Mesothelial cell of epicardium (in vitro differentiated cells): ENCODE results near the gene EPS8. TPM values are rescaled to one million over a fixed set of nuclear protein-coding genes. Genes with fewer than 3 reads are reported as not detected.
A peak's percentile ranks its signal among the peaks of the same experiment; 100 is the strongest.

Source experiments
- DNase-seq, 2 experiments: peaks; one replicate each; pipeline ENCODE4 v3.0.0; 2021; ENCODE audit warnings: low spot score in 2 of 2; ENCODE audit not compliant: unreplicated experiment in 2 of 2
- H3K27ac Mint-ChIP-seq: 2 replicates; pipeline ENCODE4 v1.8.0; 2021; ENCODE audit warnings: mixed read lengths
- H3K27me3 Mint-ChIP-seq: 2 replicates; pipeline ENCODE4 v1.8.0; 2021; ENCODE audit warnings: low read depth, mixed read lengths
- H3K36me3 Mint-ChIP-seq: 2 replicates; pipeline ENCODE4 v1.8.0; 2021; ENCODE audit warnings: mixed read lengths
- H3K4me1 Mint-ChIP-seq: 2 replicates; pipeline ENCODE4 v1.8.0; 2021; ENCODE audit warnings: mixed read lengths
- H3K4me3 Mint-ChIP-seq: 2 replicates; pipeline ENCODE4 v1.8.0; 2021; ENCODE audit warnings: mild to moderate bottlenecking, moderate library complexity, mixed read lengths
- H3K9me3 Mint-ChIP-seq: 2 replicates; pipeline ENCODE4 v1.8.0; 2021; ENCODE audit warnings: mixed read lengths
- total RNA-seq: library from RNA; stranded (reverse); gene quantifications from 3 replicates; pipeline ENCODE4 v1.2.1, GENCODE V29; 2021
- TF ChIP-seq, protein P1 (sequence below): fragments of 200-600 bp; sonication (generic); IDR thresholded peaks from one replicate; pipeline ENCODE4 v1.5.0; 2021; ENCODE audit warnings: antibody characterized with exemption; ENCODE audit not compliant: unreplicated experiment

EPS8 gene
- total RNA-seq, 1 donor from 2014 or later, result 24.8 TPM

DNA sequence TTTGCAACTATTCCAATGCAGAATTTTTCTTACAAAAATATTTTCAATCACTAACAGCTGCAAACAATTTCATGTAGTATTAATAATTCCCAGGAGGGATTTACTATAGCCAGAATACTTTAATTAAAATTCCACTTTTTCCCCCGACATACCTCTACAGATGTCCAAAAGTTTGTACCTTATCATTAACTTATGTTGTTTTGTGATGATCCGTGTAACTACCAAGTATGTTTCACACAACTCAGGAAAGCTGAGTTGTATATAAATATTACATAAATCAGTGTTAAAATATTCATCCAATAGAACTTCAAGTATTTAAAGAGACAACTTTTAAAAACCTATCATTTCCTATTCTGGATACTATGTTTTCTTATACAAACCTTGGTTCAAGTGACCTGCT is 2.4 kb downstream of the EPS8 start:
- Mint-ChIP-seq H3K27ac (no peak overlapping the region), H3K4me3 (peak overlapping the region; percentile 0), H3K27me3 (peaks cover 8% of the 10 kb centered on the region), H3K36me3 (peaks cover 4% of the 10 kb centered on the region), H3K9me3 (peaks cover 5% of the 10 kb centered on the region), H3K4me1 (peaks cover 28% of the 10 kb centered on the region)
- TF ChIP-seq, protein P1, sequence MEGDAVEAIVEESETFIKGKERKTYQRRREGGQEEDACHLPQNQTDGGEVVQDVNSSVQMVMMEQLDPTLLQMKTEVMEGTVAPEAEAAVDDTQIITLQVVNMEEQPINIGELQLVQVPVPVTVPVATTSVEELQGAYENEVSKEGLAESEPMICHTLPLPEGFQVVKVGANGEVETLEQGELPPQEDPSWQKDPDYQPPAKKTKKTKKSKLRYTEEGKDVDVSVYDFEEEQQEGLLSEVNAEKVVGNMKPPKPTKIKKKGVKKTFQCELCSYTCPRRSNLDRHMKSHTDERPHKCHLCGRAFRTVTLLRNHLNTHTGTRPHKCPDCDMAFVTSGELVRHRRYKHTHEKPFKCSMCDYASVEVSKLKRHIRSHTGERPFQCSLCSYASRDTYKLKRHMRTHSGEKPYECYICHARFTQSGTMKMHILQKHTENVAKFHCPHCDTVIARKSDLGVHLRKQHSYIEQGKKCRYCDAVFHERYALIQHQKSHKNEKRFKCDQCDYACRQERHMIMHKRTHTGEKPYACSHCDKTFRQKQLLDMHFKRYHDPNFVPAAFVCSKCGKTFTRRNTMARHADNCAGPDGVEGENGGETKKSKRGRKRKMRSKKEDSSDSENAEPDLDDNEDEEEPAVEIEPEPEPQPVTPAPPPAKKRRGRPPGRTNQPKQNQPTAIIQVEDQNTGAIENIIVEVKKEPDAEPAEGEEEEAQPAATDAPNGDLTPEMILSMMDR, result no peak
- DNase-seq, result no peak

DNA sequence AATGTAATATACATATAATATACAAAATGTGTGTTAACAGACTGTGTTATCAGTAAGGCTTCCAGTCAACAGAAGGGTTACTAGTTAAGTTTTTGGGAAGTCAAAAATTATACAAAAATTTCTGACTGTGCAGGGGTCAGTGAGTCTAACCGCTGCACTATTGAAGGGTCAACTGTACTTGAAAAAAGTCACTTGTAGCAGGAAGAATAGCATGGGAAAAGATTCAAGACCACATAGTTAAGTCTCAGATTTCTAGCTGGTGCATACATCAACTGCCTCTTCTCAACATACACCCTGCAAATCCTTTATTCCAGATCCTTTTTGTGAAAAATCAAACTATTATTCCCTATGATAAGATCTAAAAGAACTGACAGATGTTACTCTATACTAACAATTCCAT is 5.9 kb downstream of the EPS8 start:
- H3K27ac Mint-ChIP-seq, result no peak overlapping the region
- H3K4me1 Mint-ChIP-seq, result peaks cover 34% of the 10 kb centered on the region
- peaks cover 5% of the 10 kb centered on the region for H3K9me3 Mint-ChIP-seq
- no peak overlapping the region for H3K4me3 Mint-ChIP-seq
- peaks cover 7% of the 10 kb centered on the region for H3K27me3 Mint-ChIP-seq
- TF ChIP-seq, protein P1, result no peak
- peaks cover 4% of the 10 kb centered on the region for H3K36me3 Mint-ChIP-seq
- DNase-seq, result no peak

DNA sequence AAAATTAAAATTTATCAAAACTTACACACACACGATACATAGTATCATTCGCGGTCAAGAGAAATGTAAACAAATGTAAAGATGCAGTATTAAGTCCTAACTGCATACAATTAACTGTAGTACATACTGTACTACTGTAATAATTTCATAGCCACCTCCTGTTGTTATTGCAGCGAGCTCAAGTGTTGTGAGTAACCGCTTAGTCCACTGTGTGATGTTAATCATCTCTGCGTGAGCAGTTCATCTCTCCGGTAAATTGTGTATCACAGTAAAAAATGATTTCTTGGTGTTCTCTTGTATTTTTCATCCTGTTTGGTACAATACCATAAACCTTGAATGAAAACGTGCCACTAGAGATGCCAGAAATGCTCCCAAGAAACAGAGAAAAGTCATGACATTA is 6.5 kb downstream of the EPS8 start:
- TF ChIP-seq, protein P1, result no peak
- Mint-ChIP-seq H3K4me3 (no peak overlapping the region), H3K9me3 (peaks cover 5% of the 10 kb centered on the region), H3K27me3 (peaks cover 5% of the 10 kb centered on the region), H3K4me1 (peaks cover 33% of the 10 kb centered on the region), H3K36me3 (peaks cover 4% of the 10 kb centered on the region), H3K27ac (no peak overlapping the region)
- DNase-seq, result no peak

DNA sequence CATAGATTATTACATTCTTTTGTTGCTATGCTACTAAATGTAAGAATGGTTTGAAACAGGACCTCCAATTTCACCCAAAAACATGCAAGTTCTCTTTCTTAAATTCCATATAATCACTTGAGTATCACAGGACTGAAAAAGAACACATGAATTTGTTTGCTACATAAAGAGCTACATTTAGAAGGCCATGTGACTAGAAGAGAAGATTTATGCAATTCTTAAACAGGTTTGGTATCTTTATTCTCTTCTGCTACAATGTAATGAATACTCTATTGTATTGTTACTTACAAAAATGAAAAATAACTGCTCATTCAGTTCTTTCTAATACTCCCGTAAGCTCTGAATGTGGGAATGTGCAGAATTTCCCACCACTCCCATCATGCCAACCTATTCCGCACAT is 9.3 kb downstream of the EPS8 start:
- peaks cover 4% of the 10 kb centered on the region for H3K9me3 Mint-ChIP-seq
- TF ChIP-seq, protein P1, result no peak
- H3K4me1 Mint-ChIP-seq, result peaks cover 38% of the 10 kb centered on the region
- peaks cover 3% of the 10 kb centered on the region for H3K36me3 Mint-ChIP-seq
- DNase-seq, result no peak
- H3K4me3 Mint-ChIP-seq, result no peak overlapping the region
- peak overlapping the region; percentile 86 for H3K27ac Mint-ChIP-seq
- no peaks in the 10 kb centered on the region for H3K27me3 Mint-ChIP-seq

DNA sequence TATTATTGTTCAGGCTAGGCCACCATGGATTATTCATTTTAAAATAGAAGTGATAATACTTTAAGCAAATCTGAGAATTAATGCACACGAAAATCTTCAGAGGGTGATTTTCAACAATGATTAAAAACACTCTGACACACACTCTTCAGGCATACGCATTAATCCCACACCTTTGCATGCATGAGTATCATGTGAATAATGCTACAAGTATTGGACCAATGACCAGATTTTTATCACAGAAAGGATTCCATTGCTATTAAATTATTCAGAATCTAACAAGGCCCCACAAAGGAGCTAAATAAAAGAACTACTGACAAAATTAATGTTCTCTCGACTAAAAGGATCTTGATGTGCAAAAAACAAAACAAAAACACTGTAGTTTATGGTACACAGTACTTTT is 11.1 kb downstream of the EPS8 start:
- no peaks in the 10 kb centered on the region for H3K36me3 Mint-ChIP-seq
- H3K4me1 Mint-ChIP-seq, result peaks cover 38% of the 10 kb centered on the region
- H3K27ac Mint-ChIP-seq, result no peak overlapping the region
- DNase-seq, result no peak
- no peak overlapping the region for H3K4me3 Mint-ChIP-seq
- no peaks in the 10 kb centered on the region for H3K27me3 Mint-ChIP-seq
- TF ChIP-seq, protein P1, result no peak
- H3K9me3 Mint-ChIP-seq, result no peaks in the 10 kb centered on the region

DNA sequence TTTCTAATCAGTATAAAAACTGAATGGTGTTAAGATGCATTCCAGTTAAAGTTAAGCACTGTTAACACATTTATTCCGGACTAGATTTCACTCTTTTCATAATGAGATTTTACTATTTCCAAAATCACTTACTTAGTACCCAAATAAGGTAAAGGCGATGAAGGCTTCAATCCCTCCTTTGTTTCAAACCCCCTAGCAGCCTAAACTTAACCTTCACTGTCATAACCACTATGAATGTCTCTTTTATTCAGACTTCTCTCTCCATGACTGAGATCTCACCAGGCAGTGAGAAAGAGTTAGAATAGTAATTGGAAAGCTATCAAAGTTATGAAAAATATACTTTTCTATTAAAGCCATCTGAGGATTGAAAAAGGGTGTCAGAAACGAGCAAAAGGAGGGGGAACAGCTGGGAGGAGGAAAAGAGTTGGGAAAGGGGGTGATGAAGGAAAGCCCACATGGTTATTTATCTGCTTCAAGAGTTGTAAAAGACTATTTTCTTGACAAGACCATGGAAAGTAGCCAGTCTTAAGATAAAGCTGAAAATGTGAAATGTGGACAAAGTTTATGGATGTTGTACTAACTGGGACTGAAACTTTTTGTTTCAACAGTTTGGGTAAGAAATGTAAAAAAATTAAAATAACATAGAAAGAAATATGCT is 11.7 kb downstream of the EPS8 start:
- Mint-ChIP-seq H3K27ac (peak overlapping the region; percentile 51), H3K4me1 (peaks cover 34% of the 10 kb centered on the region), H3K27me3 (no peaks in the 10 kb centered on the region), H3K4me3 (no peak overlapping the region), H3K9me3 (no peaks in the 10 kb centered on the region), H3K36me3 (no peaks in the 10 kb centered on the region)
- DNase-seq, result no peak
- TF ChIP-seq, protein P1, result no peak
